MCF 10A (cell line): ENCODE data around the gene NAV3. TPM values are rescaled to one million over a fixed set of nuclear protein-coding genes. Genes with fewer than 3 reads are reported as not detected.
A peak's percentile ranks its signal among the peaks of the same experiment; 100 is the strongest.

Experiments used
- BruUV-seq: library from RNA; stranded (reverse); fragments of 400-500 nt; replicated peaks from 2 replicates; lab custom pipeline; 2021; lab: Mats Ljungman, UMichigan
- CTCF ChIA-PET: fragments of 300-600 bp; sonication (Branson Sonifier 250); formaldehyde crosslinking; extraction: SDS; loops from one replicate; lab custom pipeline; 2021; ENCODE audit warnings: antibody characterized with exemption, inconsistent platforms; lab: Yijun Ruan, JAX
- POLR2A ChIA-PET: fragments of 300-600, 350-650 bp; sonication (Branson Sonifier 250); formaldehyde crosslinking; extraction: SDS; loops from one replicate; lab custom pipeline; 2020; ENCODE audit warnings: antibody characterized with exemption, inconsistent platforms; lab: Yijun Ruan, JAX
- DNase-seq: peaks from one replicate; pipeline ENCODE4 v3.0.0-alpha.2; 2018; ENCODE audit not compliant: unreplicated experiment
- H3K27ac Mint-ChIP-seq: one replicate; pipeline ENCODE4 v1.8.0; 2022; ENCODE audit warnings: mild to moderate bottlenecking, low read depth, mixed read lengths; ENCODE audit not compliant: unreplicated experiment
- H3K27me3 Mint-ChIP-seq: one replicate; pipeline ENCODE4 v1.8.0; 2022; ENCODE audit warnings: mixed read lengths; ENCODE audit not compliant: insufficient read depth, unreplicated experiment
- H3K36me3 Mint-ChIP-seq: one replicate; pipeline ENCODE4 v1.8.0; 2022; ENCODE audit warnings: mild to moderate bottlenecking, moderate library complexity, mixed read lengths; ENCODE audit not compliant: insufficient read depth, unreplicated experiment
- H3K4me1 Mint-ChIP-seq: one replicate; pipeline ENCODE4 v1.8.0; 2022; ENCODE audit warnings: mixed read lengths; ENCODE audit not compliant: insufficient read depth, unreplicated experiment
- H3K4me3 Mint-ChIP-seq: one replicate; pipeline ENCODE4 v1.8.0; 2022; ENCODE audit warnings: mild to moderate bottlenecking, moderate library complexity, mixed read lengths; ENCODE audit not compliant: unreplicated experiment
- H3K9me3 Mint-ChIP-seq: one replicate; pipeline ENCODE4 v1.8.0; 2022; ENCODE audit warnings: mixed read lengths; ENCODE audit not compliant: unreplicated experiment
- intact Hi-C: fragments of 100-400 bp; cut with micrococcal nuclease; formaldehyde crosslinking; loops from 2 replicates; pipeline ENCODE4 v1.14.1; 2022
- total RNA-seq: library from RNA; stranded (reverse); gene quantifications from 2 replicates; pipeline ENCODE4 v1.2.3, GENCODE V29; 2022
- TF ChIP-seq, protein P1 (sequence below): fragments of 200-600 bp; IDR thresholded peaks from one replicate; pipeline ENCODE4 v1.8.0; 2022; ENCODE audit warnings: antibody characterized with exemption, mild to moderate bottlenecking; ENCODE audit not compliant: unreplicated experiment

The NAV3 gene
- total RNA-seq, 1 experiment from 2014 or later, result 7.1 TPM

DNA sequence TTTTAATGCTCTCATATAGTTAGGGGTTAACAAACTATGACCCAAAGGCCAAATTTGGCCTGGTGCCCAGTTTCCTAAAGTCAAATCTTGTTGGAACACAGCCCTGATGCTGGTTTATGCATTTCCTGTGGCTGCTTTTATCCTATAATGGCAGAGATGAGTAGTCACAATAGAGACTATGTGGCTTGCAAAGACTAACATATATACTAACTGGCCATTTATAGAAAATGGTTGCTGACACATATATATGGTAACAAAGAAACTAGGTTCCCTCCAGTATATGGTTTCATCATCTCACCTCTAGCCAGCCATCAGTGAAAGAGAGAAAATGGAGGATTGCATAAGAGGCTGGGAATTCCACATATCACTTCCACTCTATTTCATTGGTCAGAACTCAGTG lies 10.8 kb downstream of the NAV3 start:
- CTCF ChIA-PET, result interaction anchor here (0.8 to 1.1 kb wide), 2 partner anchors 73 to 226 kb away, joined by 3 read pairs; no protein-coding TSS in a partner anchor
- no peak overlapping the region for H3K27ac Mint-ChIP-seq
- POLR2A ChIA-PET, result no interaction called here
- no peak overlapping the region for H3K4me3 Mint-ChIP-seq
- H3K36me3 Mint-ChIP-seq, result no peaks in the 10 kb centered on the region
- no TSS peak for BruUV-seq
- intact Hi-C loops, result no loop called here
- TF ChIP-seq, protein P1, sequence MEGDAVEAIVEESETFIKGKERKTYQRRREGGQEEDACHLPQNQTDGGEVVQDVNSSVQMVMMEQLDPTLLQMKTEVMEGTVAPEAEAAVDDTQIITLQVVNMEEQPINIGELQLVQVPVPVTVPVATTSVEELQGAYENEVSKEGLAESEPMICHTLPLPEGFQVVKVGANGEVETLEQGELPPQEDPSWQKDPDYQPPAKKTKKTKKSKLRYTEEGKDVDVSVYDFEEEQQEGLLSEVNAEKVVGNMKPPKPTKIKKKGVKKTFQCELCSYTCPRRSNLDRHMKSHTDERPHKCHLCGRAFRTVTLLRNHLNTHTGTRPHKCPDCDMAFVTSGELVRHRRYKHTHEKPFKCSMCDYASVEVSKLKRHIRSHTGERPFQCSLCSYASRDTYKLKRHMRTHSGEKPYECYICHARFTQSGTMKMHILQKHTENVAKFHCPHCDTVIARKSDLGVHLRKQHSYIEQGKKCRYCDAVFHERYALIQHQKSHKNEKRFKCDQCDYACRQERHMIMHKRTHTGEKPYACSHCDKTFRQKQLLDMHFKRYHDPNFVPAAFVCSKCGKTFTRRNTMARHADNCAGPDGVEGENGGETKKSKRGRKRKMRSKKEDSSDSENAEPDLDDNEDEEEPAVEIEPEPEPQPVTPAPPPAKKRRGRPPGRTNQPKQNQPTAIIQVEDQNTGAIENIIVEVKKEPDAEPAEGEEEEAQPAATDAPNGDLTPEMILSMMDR, result no peak
- peak; percentile 64 for DNase-seq
- H3K9me3 Mint-ChIP-seq, result no peaks in the 10 kb centered on the region
- H3K27me3 Mint-ChIP-seq, result no peaks in the 10 kb centered on the region
- H3K4me1 Mint-ChIP-seq, result peaks cover 7% of the 10 kb centered on the region

DNA sequence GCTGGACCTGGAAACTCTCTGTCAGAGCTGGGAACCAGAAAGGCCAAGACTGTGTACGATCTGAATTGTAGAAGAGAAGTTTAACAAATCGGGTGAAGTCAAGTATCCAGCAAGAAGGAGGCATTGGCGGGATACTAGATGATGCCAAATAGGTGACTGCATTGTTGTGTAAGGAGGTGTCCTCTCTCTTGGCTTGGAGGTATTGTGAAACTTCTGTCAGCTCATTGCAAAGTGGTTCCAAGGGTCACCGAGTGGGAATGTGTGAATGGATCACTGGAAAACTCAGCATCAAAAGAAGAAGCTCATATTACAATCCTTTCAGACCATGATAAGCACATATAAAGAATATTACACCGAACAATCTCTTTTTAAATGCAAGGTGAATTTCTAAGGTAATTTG lies 11.7 kb downstream of the NAV3 start:
- Mint-ChIP-seq H3K27ac (no peak overlapping the region), H3K4me1 (peaks cover 15% of the 10 kb centered on the region), H3K36me3 (no peaks in the 10 kb centered on the region), H3K27me3 (no peaks in the 10 kb centered on the region), H3K9me3 (no peaks in the 10 kb centered on the region), H3K4me3 (no peak overlapping the region)
- TF ChIP-seq, protein P1, result no peak
- intact Hi-C loops, result no loop called here
- CTCF ChIA-PET, result interaction anchor here (0.5 to 1.1 kb wide), 4 partner anchors 72 to 1184 kb away, joined by 3 to 4 read pairs (median 4); no protein-coding TSS in a partner anchor
- POLR2A ChIA-PET, result no interaction called here
- BruUV-seq, result no TSS peak
- peak; percentile 85 for DNase-seq

DNA sequence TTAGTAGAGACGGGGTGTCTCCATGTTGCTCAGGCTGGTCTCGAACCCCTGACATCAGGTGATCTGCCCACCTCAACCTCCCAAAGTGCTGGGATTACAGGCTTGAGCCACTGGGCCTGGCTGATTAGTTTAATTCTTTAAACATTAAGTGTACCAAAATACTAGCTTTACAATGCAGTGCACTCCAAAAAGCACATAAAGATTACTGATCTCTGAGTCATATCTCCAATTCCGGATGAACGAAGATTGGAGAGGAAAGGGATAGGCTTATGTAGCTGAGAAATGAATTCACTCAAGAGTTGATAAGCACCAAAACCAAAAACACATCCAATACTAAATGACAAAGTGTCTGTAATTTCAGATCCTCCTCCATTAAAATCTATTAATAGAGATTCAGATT lies 15.1 kb downstream of the NAV3 start:
- CTCF ChIA-PET, result no interaction called here
- Mint-ChIP-seq H3K27ac (no peak overlapping the region), H3K36me3 (no peaks in the 10 kb centered on the region)

DNA sequence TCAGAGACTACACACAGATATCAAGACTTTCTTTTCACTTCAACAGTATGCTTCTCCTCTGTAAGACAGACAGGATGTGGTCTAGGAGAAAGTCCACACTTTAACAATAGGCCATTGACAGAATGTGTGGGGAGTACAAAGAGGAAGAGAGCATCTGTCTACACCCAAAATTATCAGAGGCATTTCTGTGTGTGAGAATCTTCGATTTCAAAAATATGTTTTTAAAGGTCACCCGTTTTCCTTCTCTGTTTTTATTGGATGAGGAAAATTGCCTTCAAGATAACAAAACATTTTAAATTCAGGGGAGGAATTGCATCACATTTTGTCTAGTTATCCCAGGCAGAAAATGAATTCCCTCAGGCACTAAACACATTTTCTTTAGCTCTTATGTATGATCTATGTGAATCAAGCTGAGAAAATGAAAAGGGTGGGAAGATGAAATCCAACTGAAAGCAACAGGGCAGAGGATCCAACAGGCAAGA lies 16.4 kb downstream of the NAV3 start:
- CTCF ChIA-PET, result interaction anchor here (0.9 kb wide), 1 partner anchor 82 kb away, joined by 3 read pairs; no protein-coding TSS in a partner anchor
- Mint-ChIP-seq H3K27me3 (no peaks in the 10 kb centered on the region), H3K9me3 (no peaks in the 10 kb centered on the region), H3K36me3 (no peaks in the 10 kb centered on the region), H3K27ac (peak overlapping the region; percentile 89), H3K4me3 (no peak overlapping the region), H3K4me1 (peaks cover 21% of the 10 kb centered on the region)
- no TSS peak for BruUV-seq
- peak; percentile 57 for DNase-seq
- TF ChIP-seq, protein P1, result no peak
- POLR2A ChIA-PET, result no interaction called here
- intact Hi-C loops, result no loop called here

More for the DNA sequence above, 15.1 kb downstream of the NAV3 start:
- BruUV-seq, result no TSS peak
- peak; percentile 47 for DNase-seq
- Mint-ChIP-seq H3K4me1 (peaks cover 22% of the 10 kb centered on the region), H3K9me3 (no peaks in the 10 kb centered on the region), H3K4me3 (no peak overlapping the region), H3K27me3 (no peaks in the 10 kb centered on the region)
- intact Hi-C loops, result no loop called here
- POLR2A ChIA-PET, result no interaction called here
- TF ChIP-seq, protein P1, result no peak
